DOHH2 (cell line): Measurements from ENCODE around the gene TOGARAM2.

Source experiments
- CTCF ChIP-seq: fragments of 200-600 bp; sonication (generic); IDR thresholded peaks from one replicate; pipeline ENCODE4 v1.5.1; 2014; ENCODE audit warnings: antibody characterized with exemption, mild to moderate bottlenecking, low read depth, low read length; ENCODE audit not compliant: poor library complexity, severe bottlenecking
- EZH2phosphoT487 ChIP-seq: fragments of 200-600 bp; sonication (generic); IDR thresholded peaks from 2 replicates; pipeline ENCODE4 v1.6.1; 2017; ENCODE audit warnings: borderline replicate concordance, mild to moderate bottlenecking, antibody characterized with exemption, low read length, moderate library complexity, mixed read lengths

GRCh38 chr2:28934769-28935168 is 46.3 kb upstream of the TOGARAM2 start:
- TF ChIP-seq CTCF (no peak), EZH2phosphoT487 (no peak)
